NT2/D1 (cell line): Measurements from ENCODE around the gene DOCK1.
"Not testable (repeated sequence)": the region's sequence is repeated elsewhere in the genome, so short reads cannot be mapped to it uniquely, and the experiment has no call there.

ENCODE experiments used
- DNase-seq: peaks from one replicate; pipeline ENCODE4 v3.0.0-alpha.2; 2011; ENCODE audit warnings: low read depth, low spot score
- H3K27me3 ChIP-seq: 2 replicates; pipeline ENCODE4 v1.6.0; 2011; ENCODE audit warnings: mild to moderate bottlenecking; ENCODE audit not compliant: insufficient read length, insufficient read depth
- H3K36me3 ChIP-seq: 2 replicates; pipeline ENCODE4 v1.6.1; 2011; ENCODE audit warnings: mild to moderate bottlenecking, low read length, mixed read lengths; ENCODE audit not compliant: insufficient read depth, insufficient read length
- H3K4me1 ChIP-seq: 2 replicates; pipeline ENCODE4 v1.5.1; 2011; ENCODE audit not compliant: insufficient read depth, insufficient read length
- H3K4me3 ChIP-seq: 2 replicates; pipeline ENCODE4 v1.5.1; 2011; ENCODE audit warnings: low read depth; ENCODE audit not compliant: insufficient read length
- H3K9ac ChIP-seq: 2 replicates; pipeline ENCODE4 v1.6.0; 2011; ENCODE audit warnings: low read depth; ENCODE audit not compliant: insufficient read length
- H3K9me3 ChIP-seq: 2 replicates; pipeline ENCODE4 v1.5.1; 2011; ENCODE audit warnings: mild to moderate bottlenecking, low read length; ENCODE audit not compliant: insufficient read depth
- SUZ12 ChIP-seq: IDR thresholded peaks from 2 replicates; pipeline ENCODE4 v1.6.1; 2011; ENCODE audit not compliant: insufficient read length, insufficient read depth; ENCODE audit errors: extremely low read depth
- YY1 ChIP-seq: IDR thresholded peaks from 2 replicates; pipeline ENCODE4 v1.6.1; 2011; ENCODE audit not compliant: insufficient read length, insufficient read depth
- ZNF274 ChIP-seq: IDR thresholded peaks from 2 replicates; pipeline ENCODE4 v1.6.1; 2011; ENCODE audit warnings: mild to moderate bottlenecking, low read depth, low read length

DOCK1 gene

DNA sequence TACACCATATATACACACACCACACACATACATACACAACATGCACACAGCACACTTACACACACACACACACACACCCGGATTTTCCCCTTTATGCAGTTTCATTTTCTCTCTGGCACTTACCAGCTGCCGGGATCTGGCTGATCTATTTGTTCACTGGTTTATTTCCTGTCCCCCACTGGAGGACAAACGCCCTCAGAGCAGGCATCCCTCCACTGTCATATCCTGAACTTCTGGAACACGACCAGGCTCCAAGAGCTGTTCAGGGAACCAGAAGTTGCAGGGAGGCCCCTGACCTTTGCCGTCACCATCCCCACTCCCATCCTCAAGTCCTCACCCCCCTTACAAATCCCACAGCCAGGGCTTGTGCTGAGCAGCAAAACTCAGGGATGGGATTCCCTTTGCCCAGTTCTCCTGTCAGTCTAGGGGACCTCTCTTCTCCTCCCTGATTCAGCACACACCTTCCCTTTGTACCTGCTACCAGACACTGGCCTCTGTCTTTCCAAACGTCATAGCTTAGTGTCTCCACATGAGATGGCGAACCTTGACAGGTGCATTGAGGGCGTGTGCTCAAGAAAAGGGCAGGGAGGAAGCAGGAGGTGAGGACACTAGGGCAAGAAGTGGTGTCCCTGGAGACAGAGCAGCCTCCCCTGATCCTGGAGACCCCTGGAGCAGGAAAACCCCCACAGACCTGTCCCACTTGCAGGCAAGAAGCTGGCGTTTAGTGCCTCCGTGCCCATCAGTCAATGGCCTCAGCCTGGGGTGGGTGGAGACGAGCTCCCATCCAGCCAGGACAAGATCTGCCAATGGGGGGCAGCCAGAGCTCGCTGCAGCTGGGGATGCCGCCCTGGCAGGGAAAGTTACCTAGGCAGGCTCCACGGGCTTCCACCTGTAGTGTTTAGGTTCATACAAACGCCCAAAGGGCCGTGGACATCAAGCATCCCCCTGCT, 12.7 kb upstream of the DOCK1 start:
- TF ChIP-seq SUZ12 (no peak), YY1 (no peak), ZNF274 (no peak)
- DNase-seq = no peak

DNA sequence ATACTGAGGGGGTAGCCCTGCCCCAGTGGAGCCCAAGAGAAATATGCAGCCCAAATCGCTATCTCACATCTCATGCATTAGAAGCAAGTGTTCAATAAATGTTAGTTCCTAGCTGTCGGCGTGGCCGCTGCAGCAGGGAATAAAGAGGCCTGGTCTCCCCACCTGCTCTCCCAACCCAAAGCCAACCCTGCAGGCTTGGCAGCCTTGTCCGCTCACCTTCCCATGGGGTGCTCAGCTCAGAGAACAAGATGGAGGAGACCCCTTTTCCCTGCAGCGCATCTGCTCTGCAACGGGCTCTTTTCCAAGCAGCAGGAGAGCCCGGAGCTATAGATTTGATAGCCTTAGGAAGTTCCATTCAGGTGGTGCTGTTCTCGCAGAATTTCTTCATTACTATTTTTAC, 12.0 kb upstream of the DOCK1 start:
- DNase-seq = no peak

More for the DNA sequence above, 12.7 kb upstream of the DOCK1 start:
- no peak overlapping the region for H3K4me3 ChIP-seq
- H3K9ac ChIP-seq = no peak overlapping the region
- H3K36me3 ChIP-seq = no peaks in the 10 kb centered on the region
- peaks cover 3% of the 10 kb centered on the region for H3K4me1 ChIP-seq
- no peaks in the 10 kb centered on the region for H3K27me3 ChIP-seq
- H3K9me3 ChIP-seq = no peaks in the 10 kb centered on the region

GRCh38 chr10:126893841-126894240, 11.4 kb upstream of the DOCK1 start:
- Histone ChIP-seq H3K36me3 (peaks cover under 1% of the 10 kb centered on the region), H3K4me3 (no peak overlapping the region), H3K27me3 (no peaks in the 10 kb centered on the region), H3K9ac (no peak overlapping the region), H3K4me1 (peaks cover 3% of the 10 kb centered on the region), H3K9me3 (no peaks in the 10 kb centered on the region)
- TF ChIP-seq SUZ12 (no peak), ZNF274 (no peak), YY1 (no peak)
- no peak for DNase-seq

More for the DNA sequence above, 12.0 kb upstream of the DOCK1 start:
- H3K27me3 ChIP-seq = no peaks in the 10 kb centered on the region
- H3K36me3 ChIP-seq = no peaks in the 10 kb centered on the region
- no peak for TF ChIP-seq ZNF274
- TF ChIP-seq YY1 = no peak
- TF ChIP-seq SUZ12 = no peak
- peaks cover 3% of the 10 kb centered on the region for H3K4me1 ChIP-seq
- H3K4me3 ChIP-seq = no peak overlapping the region
- H3K9me3 ChIP-seq = no peaks in the 10 kb centered on the region
- no peak overlapping the region for H3K9ac ChIP-seq

DNA sequence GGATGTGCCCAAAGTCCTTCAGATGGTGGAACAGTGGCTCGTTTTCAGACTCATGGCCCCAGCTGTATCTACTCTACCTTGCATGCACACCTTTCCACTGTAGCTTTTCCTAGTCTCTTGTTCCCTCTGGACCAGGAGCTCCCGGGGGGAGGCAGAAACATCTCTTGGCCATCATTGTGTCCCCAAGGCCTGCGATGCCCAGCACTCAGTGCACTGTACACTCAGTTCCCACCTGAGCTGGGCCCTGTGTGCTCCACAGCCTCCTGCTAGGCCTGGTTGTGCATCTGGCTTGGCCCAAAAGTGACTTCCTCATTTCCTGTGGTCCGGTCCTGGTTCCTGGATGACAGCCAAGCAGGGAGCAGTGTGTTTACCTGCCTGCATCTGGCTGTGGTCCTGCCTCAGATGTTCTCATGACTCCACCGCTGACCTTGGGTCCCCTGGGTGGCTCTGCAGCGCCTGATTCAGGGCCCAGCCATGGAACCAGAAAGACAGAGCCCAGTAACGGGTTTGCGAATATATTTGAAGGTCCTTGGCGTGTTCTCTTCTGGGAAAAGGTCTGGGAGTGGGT, 9.9 kb upstream of the DOCK1 start:
- H3K27me3 ChIP-seq = no peaks in the 10 kb centered on the region
- no peaks in the 10 kb centered on the region; the same call in 1 of the 2 replicates for H3K9me3 ChIP-seq
- peaks cover 8% of the 10 kb centered on the region for H3K36me3 ChIP-seq
- no peak overlapping the region for H3K4me3 ChIP-seq
- H3K9ac ChIP-seq = no peak overlapping the region
- TF ChIP-seq SUZ12 (no peak), YY1 (no peak), ZNF274 (no peak)
- H3K4me1 ChIP-seq = peaks cover 3% of the 10 kb centered on the region
- no peak for DNase-seq

- H3K4me1 ChIP-seq = peaks cover 3% of the 10 kb centered on the region
- TF ChIP-seq YY1 = no peak
- TF ChIP-seq SUZ12 = no peak
- TF ChIP-seq ZNF274 = no peak
Measured at GRCh38 chr10:126898460-126898859, 6.8 kb upstream of the DOCK1 start.

DNA sequence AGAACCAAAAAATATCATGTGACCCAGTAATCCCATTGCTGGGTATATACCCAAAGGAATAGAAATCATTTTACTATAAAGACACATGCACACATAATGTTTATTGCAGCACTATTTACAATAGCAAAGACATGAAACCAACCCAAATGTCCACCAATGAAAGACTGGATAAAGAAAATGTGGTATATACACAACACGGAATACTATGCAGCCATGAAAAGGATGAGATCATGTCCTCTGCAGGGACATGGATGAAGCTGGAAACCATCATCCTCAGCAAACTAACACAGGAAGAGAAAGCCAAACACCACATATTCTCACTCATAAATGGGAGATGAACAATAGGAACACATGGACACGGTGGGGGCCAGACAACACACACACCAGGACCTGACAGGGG, 5.7 kb upstream of the DOCK1 start:
- H3K36me3 ChIP-seq = peaks cover 32% of the 10 kb centered on the region
- H3K27me3 ChIP-seq, H3K4me3 ChIP-seq, H3K9me3 ChIP-seq, H3K9ac ChIP-seq, H3K4me1 ChIP-seq, DNase-seq: not testable (repeated sequence)

More at GRCh38 chr10:126898460-126898859, 6.8 kb upstream of the DOCK1 start:
- no peak overlapping the region for H3K9ac ChIP-seq
- H3K9me3 ChIP-seq = no peaks in the 10 kb centered on the region; the same call in 1 of the 2 replicates
- DNase-seq = no peak
- peaks cover 27% of the 10 kb centered on the region for H3K36me3 ChIP-seq
- no peaks in the 10 kb centered on the region for H3K27me3 ChIP-seq
- H3K4me3 ChIP-seq = no peak overlapping the region

- Histone ChIP-seq H3K9me3 (no peaks in the 10 kb centered on the region; the same call in 1 of the 2 replicates), H3K4me1 (peaks cover 2% of the 10 kb centered on the region), H3K9ac (no peak overlapping the region), H3K36me3 (peaks cover 35% of the 10 kb centered on the region), H3K27me3 (no peaks in the 10 kb centered on the region), H3K4me3 (no peak overlapping the region)
- no peak for DNase-seq
- TF ChIP-seq YY1 = no peak
- TF ChIP-seq SUZ12 = no peak
- TF ChIP-seq ZNF274 = no peak
Measured at GRCh38 chr10:126902157-126902556, 3.1 kb upstream of the DOCK1 start.
